GM18861 (cell line): ENCODE data around the gene MTRFR.
"Not testable (repeated sequence)": the region's sequence is repeated elsewhere in the genome, so short reads cannot be mapped to it uniquely, and the experiment has no call there.

Experiments
- ATAC-seq: cut with Tn5 transposase; IDR thresholded peaks from one replicate; pipeline ENCODE4 v1.9.1; 2021; ENCODE audit not compliant: unreplicated experiment

MTRFR gene

GRCh38 chr12:123232807-123233504, at the start of gene MTRFR, which contains the start of gene MPHOSPH9:
TSS of gene MTRFR (plus strand) at chr12:123233436. CDS start at chr12:123253675, 20,239 bp downstream.
TSS of gene MPHOSPH9 (minus strand) at chr12:123233141. CDS start at chr12:123230364, 2,777 bp downstream.
- ATAC-seq: peak; percentile 71

DNA sequence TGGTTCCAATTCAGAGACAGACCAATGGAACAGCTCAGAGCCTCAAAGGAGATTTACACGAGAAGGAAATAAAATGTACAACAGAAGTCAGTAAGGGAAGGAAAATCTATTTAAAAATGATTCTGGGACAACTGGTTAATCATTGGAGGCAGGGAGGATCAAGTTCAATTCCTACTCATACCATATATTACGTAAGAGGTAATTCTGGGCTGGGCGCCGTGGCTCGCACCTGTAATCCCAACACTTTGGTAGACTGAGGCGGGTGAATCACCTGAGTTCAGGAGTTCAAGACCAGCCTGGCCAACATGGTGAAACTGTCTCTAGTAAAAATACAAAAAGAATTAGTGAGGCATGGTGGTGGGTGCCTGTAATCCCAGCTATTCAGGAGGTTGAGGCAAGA, 45.6 kb upstream of the MTRFR start:
- no peak for ATAC-seq

GRCh38 chr12:123199936-123200335, 33.3 kb upstream of the MTRFR start:
- no peak for ATAC-seq

DNA sequence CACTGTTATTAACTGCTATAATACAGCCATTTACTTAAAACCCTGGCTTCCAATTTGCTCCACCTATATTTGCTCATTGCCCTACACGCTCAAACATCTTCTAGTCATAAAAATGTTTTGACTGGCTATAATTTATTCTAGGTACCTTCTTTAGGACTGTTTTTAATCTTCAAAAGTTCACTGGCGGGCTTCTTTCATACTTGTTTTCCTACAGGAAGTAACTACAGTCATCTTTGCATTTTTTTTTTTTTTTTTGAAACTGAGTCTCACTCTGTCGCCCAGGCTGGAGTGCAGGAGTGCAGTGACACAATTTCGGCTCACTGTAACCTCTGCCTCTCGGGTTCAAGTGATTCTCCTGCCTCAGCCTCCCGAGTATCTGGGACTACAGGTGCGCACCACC, 32.8 kb upstream of the MTRFR start:
- ATAC-seq: no peak

GRCh38 chr12:123206794-123207193, 26.4 kb upstream of the MTRFR start:
- ATAC-seq: not testable (repeated sequence)

DNA sequence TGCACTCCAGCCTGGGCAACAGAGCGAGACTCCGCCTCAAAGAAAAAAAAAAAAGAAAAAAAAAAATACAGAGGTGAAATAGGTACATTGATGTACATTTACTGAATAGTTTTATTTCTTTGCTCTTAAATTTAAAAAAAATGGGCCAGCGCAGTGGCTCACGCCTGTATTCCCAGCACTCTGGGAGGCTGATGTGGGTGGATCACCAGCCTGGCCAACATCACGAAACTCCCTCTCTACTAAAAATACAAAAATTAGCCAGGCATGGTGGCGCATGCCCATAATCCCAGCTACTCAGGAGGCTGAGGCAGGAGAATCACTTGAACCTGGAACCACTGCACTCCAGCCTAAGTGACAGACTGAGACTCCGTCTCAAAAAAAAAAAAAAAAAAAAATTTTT, 25.4 kb upstream of the MTRFR start:
- ATAC-seq: not testable (repeated sequence)

DNA sequence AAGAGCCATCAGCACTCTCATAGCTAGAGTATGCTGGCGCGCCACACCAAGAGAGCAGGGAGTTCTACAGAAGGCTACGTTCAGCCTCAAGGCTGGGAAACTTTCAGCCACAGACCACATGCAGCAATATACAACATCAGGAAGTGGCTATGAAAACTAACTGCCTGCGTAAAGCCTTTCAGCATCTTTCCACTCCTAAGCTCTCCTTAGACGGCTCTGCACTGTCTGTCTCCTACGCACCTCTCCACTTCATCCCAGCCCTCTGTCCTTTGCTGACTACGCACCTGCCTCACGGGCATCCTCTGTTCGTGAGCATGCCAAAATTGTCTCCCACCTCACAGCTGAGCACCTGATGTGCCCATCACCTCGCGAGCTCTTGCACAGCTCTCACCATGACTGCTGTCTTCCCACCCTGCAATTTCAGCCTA, 10.0 kb upstream of the MTRFR start:
- no peak for ATAC-seq

DNA sequence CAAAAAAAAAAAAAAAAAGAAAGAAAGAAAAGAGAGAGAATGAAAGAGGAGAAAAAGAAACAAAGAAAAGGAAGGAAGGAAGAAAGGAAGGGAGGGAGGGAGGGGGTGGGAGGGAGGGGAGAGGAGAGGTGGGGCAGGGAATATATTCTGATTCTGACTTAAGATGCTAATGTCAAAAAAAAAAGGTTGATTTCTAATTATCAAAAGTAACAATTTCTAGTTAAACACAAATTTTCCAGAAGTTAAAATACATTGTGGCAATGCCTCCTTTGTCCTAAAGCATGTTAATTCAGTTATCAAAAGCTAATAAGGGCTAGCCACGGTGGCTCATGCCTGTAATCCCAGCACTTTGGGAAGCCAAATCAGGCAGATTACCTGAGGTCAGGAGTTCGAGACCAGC, 7.8 kb upstream of the MTRFR start:
- ATAC-seq: no peak

- ATAC-seq: no peak
Observed at GRCh38 chr12:123227581-123228258, 5.5 kb upstream of the MTRFR start.

DNA sequence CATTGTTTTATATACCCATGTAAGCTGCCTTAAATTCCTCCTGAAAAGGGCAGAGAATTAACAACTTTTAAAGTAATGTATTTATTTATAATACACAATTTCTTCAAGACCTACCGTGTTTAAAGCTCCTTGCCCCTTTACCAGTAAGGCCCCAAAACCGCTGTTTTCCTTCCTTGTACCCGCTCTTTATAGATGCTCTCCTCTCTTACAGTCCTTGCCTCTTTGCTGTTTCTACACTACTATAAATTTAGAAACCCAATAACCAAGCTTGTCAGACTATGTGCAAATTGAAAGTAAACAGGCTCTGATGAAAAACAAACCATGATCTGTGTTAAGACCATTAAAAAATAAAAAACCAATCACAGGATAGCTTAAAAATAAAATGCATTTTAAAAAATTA, 4.2 kb upstream of the MTRFR start:
- ATAC-seq: no peak

DNA sequence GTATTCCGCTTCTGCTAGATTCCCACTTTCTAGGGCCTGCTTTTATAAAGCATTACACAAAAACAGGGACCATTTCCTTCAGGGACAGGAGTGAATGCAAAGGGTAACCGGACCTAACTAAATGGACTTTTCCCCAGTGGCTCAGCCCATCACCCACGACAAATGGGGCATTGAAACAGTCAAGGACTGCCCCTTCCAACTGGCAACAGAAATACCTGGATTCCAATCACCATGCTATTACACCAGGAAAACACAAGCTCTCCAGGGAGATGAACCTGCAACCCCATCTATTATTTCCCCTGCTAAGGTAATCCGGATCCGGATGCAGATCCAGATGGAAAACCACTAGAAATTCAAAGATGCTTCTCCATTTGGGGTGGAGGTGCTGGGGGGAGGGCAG, 1.3 kb upstream of the MTRFR start:
- no peak for ATAC-seq

DNA sequence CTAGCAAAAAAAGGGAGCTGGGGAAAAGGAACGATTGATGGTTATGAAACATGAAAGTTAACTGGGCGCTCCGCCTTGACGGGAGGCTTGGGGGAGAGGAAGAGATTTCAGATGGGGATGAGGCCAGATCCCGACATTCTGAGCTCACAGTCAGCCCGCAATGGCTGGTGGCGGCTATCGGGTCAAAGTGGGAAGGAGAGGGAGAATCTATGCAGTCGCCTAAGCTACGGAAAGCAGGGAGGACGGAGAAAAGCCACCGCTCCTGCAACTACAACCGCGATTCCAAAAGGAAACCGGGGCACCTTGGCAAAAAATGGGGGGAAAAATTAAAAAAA, 797 bp upstream of the MTRFR start:
- ATAC-seq: no peak

DNA sequence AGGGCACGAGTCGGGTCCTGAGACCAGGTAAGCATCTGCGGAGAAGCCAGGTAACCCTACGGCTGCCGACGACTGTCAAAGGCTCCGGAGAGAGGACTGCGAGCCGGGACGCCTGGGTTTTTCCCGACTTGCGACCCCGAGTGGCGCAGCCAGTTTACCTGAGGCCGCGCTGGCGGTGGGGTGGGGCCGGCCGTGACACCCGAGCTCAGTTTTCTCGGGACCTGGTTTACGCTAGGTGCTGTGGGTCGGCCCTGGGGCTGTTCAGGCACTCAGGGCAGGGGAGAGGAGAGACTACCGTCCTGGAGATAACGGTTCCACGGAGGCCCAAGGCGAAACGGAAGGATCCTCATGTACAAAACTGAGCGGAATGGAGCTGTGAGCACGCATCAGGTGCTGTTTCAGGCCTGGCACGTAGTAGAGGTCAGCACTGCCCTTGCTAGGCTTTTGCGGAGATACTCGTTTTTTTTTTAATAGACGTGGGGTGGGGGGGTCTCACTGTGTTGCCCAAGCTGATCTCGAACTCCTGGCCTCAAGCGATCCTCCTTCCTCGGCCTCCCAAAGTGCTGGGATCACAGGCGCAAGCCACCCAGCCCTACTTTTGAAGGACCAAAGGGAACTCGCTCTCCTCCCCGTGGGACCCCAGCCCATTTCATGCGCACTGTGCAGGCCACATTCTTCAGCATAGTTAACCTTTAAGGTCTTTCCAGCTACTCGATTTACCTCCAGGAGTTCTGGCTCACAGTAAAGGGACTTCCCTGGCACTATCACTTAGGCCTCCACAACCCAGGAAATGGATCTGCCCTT, 471 bp downstream of the MTRFR start:
- peak; percentile 11 for ATAC-seq

- no peak for ATAC-seq
Observed at GRCh38 chr12:123237646-123238329, 4.6 kb downstream of the MTRFR start.

DNA sequence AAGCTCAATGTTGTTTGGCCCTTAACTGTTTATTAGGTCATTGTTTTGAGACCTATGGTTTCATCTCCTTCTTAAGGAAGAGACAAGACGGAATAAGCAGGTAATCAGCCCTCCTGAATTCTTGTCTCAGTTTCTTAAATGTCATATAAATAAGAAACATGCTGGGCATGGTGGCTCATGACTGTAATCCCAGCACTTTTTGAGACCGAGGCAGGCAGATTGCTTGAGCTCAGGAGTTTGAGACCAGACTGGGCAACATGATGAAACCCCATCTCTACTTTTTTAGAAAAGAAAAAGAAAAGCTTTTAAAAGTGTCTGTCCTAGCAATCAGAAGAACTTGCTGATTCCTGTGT, 5.1 kb downstream of the MTRFR start:
- no peak for ATAC-seq

GRCh38 chr12:123238961-123239360, 5.7 kb downstream of the MTRFR start:
- no peak for ATAC-seq

DNA sequence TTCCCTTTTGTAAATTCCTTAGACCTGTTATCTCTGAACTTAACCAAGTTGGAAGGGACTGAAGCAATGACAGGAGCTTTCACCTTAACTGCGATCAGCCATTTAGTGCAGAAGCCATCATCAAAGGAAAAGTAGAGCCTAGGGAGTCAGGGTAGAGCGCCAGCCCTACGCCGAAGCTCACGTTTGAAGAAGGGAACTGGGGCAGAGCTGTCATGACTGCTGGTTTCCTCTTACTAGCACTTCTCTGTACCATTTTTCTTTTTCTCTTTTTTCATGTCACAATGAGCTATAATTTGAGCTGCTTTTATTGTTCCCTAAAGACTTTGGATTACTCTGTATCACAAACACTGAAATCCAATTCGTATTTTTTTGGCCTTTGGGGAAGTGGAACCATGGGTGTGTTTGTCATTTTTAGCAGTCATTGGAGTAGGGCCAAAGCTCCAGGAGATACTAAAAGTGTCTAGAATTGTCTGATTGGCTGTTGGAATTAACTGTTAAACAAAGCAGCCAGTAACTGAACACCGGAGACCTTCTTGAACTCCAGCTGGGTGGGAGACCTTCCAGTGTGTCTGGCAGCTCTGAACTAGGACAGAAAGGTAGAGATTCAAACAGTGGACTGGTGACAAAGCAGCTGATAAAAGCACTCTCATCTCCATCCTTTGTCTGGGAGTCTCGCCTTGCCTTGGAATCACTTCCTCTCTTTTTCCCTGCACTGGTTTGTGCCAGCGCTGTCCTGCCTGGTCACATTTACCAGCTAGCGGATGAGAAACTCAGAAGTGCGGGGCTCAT, 9.1 kb downstream of the MTRFR start:
- ATAC-seq: no peak

GRCh38 chr12:123243671-123244262, 10.5 kb downstream of the MTRFR start:
- no peak for ATAC-seq

- ATAC-seq: no peak
Observed at GRCh38 chr12:123245678-123246077, 12.4 kb downstream of the MTRFR start.

- ATAC-seq: not testable (repeated sequence)
Observed at GRCh38 chr12:123248129-123248528, 14.9 kb downstream of the MTRFR start.
